ENCODE measurements around the gene GIPR. TPM values are rescaled to one million over a fixed set of nuclear protein-coding genes. Genes with fewer than 3 reads are reported as not detected.
A peak's percentile ranks its signal among the peaks of the same experiment; 100 is the strongest.

The GIPR gene
- total RNA-seq, 1 donor from 2014 or later = 1.6 TPM

- Mint-ChIP-seq H3K4me1 (ENCODE audit: unreplicated experiment) (peaks cover 20% of the 10 kb centered on the region), H3K27me3 (ENCODE audit: unreplicated experiment) (peaks cover 6% of the 10 kb centered on the region), H3K27ac (ENCODE audit: unreplicated experiment) (no peak overlapping the region), H3K9me3 (ENCODE audit: unreplicated experiment) (no peaks in the 10 kb centered on the region), H3K4me3 (ENCODE audit: unreplicated experiment) (no peak overlapping the region), H3K36me3 (ENCODE audit: low read depth, unreplicated experiment) (peaks cover 5% of the 10 kb centered on the region)
- no peak for DNase-seq (ENCODE audit: low spot score)
- TF ChIP-seq CTCF (IDR thresholded peaks at IDR 0.05; ENCODE audit: unreplicated experiment) = no peak
These were observed 29.9 kb upstream of the GIPR start for GRCh38 chr19:45637890-45638667.

- peak within 1 kb of the TSS; percentile 90 for H3K4me3 Mint-ChIP-seq (ENCODE audit: unreplicated experiment)
These were observed 28.9 kb upstream of the GIPR start, which contains the start of gene EML2 for GRCh38 chr19:45638930-45639729. Gene EML2, minus strand, starts transcription at chr19:45639397. Its CDS starts 21 bp downstream, at chr19:45639376.

GRCh38 chr19:45640849-45641273 is 27.2 kb upstream of the GIPR start:
- no peak for DNase-seq (ENCODE audit: low spot score)
- Mint-ChIP-seq H3K4me3 (ENCODE audit: unreplicated experiment) (peak overlapping the region; percentile 49), H3K36me3 (ENCODE audit: low read depth, unreplicated experiment) (peaks cover 5% of the 10 kb centered on the region), H3K27ac (ENCODE audit: unreplicated experiment) (peak overlapping the region; percentile 55), H3K4me1 (ENCODE audit: unreplicated experiment) (peaks cover 24% of the 10 kb centered on the region), H3K27me3 (ENCODE audit: unreplicated experiment) (peaks cover 5% of the 10 kb centered on the region), H3K9me3 (ENCODE audit: unreplicated experiment) (no peaks in the 10 kb centered on the region)
- no peak for TF ChIP-seq CTCF (IDR thresholded peaks at IDR 0.05; ENCODE audit: unreplicated experiment)

More at GRCh38 chr19:45638930-45639729, 28.9 kb upstream of the GIPR start, which contains the start of gene EML2:
- Mint-ChIP-seq H3K9me3 (ENCODE audit: unreplicated experiment) (no peaks in the 10 kb centered on the region), H3K4me1 (ENCODE audit: unreplicated experiment) (peaks cover 24% of the 10 kb centered on the region), H3K27ac (ENCODE audit: unreplicated experiment) (no peak within 1 kb of the TSS), H3K27me3 (ENCODE audit: unreplicated experiment) (peaks cover 5% of the 10 kb centered on the region), H3K36me3 (ENCODE audit: low read depth, unreplicated experiment) (peaks cover 5% of the 10 kb centered on the region)
- no peak for TF ChIP-seq CTCF (IDR thresholded peaks at IDR 0.05; ENCODE audit: unreplicated experiment)
- DNase-seq (ENCODE audit: low spot score) = peak; percentile 22

GRCh38 chr19:45641274-45642105 is 26.5 kb upstream of the GIPR start:
- Mint-ChIP-seq H3K27me3 (ENCODE audit: unreplicated experiment) (peaks cover 8% of the 10 kb centered on the region), H3K4me1 (ENCODE audit: unreplicated experiment) (peaks cover 24% of the 10 kb centered on the region), H3K4me3 (ENCODE audit: unreplicated experiment) (peak overlapping the region; percentile 49), H3K36me3 (ENCODE audit: low read depth, unreplicated experiment) (peaks cover 5% of the 10 kb centered on the region), H3K27ac (ENCODE audit: unreplicated experiment) (no peak overlapping the region), H3K9me3 (ENCODE audit: unreplicated experiment) (no peaks in the 10 kb centered on the region)
- peak; percentile 59 for DNase-seq (ENCODE audit: low spot score)
- TF ChIP-seq CTCF (IDR thresholded peaks at IDR 0.05; ENCODE audit: unreplicated experiment) = no peak
